Esophagus squamous epithelium (tissue), 5 donors: ENCODE data around the gene B3GNT7. TPM values are rescaled to one million over a fixed set of nuclear protein-coding genes. Genes with fewer than 3 reads are reported as not detected.

Experiments
- DNase-seq: peaks from one replicate; lab custom pipeline; 2025; lab: John Stamatoyannopoulos, UW
- H3K27ac ChIP-seq, 4 donors: fragments of 200-600 bp; sonication (generic); one replicate each; pipeline ENCODE4 v1.5.1; 2016 to 2019; ENCODE audit warnings: mild to moderate bottlenecking in 1 of 4
- H3K27me3 ChIP-seq, 4 donors: fragments of 200-600 bp; sonication (generic); 1 replicate in 3 of 4; 2 replicates in 1 of 4; pipeline versions ENCODE4 v1.5.1 to v1.6.0; 2017 to 2021; ENCODE audit warnings: antibody characterized with exemption in 1 of 4
- H3K36me3 ChIP-seq, 3 donors: fragments of 200-600 bp; sonication (generic); one replicate each; pipeline ENCODE4 v1.5.1; 2016 to 2019
- H3K4me1 ChIP-seq, 3 donors: fragments of 200-600 bp; sonication (generic); one replicate each; pipeline ENCODE4 v1.5.1; 2017 to 2019
- H3K4me3 ChIP-seq, 4 donors: fragments of 200-600 bp; sonication (generic); 1 replicate in 3 of 4; 2 replicates in 1 of 4; pipeline ENCODE4 v1.5.1; 2016 to 2019; ENCODE audit warnings: mild to moderate bottlenecking in 2 of 4, moderate library complexity in 1 of 4
- H3K9me3 ChIP-seq, 3 donors: fragments of 200-600 bp; sonication (generic); one replicate each; pipeline ENCODE4 v1.5.1; 2016 to 2019
- CTCF ChIP-seq, 6 experiments: fragments of 450-650 bp in 4 of 6; fragments of 200-600 bp in 2 of 6; sonication (generic) in 2 of 6; IDR thresholded peaks; one replicate each; pipeline ENCODE4 v1.5.1; 2016 to 2019; ENCODE audit warnings: antibody characterized with exemption in 6 of 6, mild to moderate bottlenecking in 4 of 6, moderate library complexity in 4 of 6
- POLR2A ChIP-seq, 4 donors: fragments of 450-650 bp; IDR thresholded peaks; one replicate each; pipeline ENCODE4 v1.6.1; 2017; ENCODE audit warnings: antibody characterized with exemption in 4 of 4, mild to moderate bottlenecking in 4 of 4, moderate library complexity in 3 of 4
- WGBS, 2 donors: methylation state at CpG; one replicate each; pipeline ENCODE4 v1.1.5; 2018; 5-methylcytosine and 5-hydroxymethylcytosine counted together
- intact Hi-C: fragments of 100-400 bp; cut with DNase I; formaldehyde crosslinking; loops from one replicate; pipeline ENCODE4 v1.15.0; 2022
- small RNA-seq, 4 donors: library from RNA; depleted of rRNA; stranded (forward); fragments of <200 nt; gene quantifications; one replicate each; pipeline ENCODE3, GENCODE V24; 2016
- total RNA-seq, 4 donors: library from RNA; depleted of rRNA; stranded (reverse); fragments of >200 nt; gene quantifications; one replicate each; pipeline ENCODE4 v1.1.0, GENCODE V29; 2016
- donor health status: DM: yes; HTN: yes; CAD: no.

Gene B3GNT7
- total RNA-seq, 4 donors from 2014 or later: 2.1 to 8.1 (median 5.2) TPM

- no peak for DNase-seq
- TF ChIP-seq POLR2A (IDR thresholded peaks at IDR 0.05) (no peak), CTCF (IDR thresholded peaks at IDR 0.05) (no peak)
- 88 to 92% methylated on average over 4 of the region's 4 CpGs for WGBS, 2 donors
- H3K4me3 ChIP-seq: no peak overlapping the region
- H3K36me3 ChIP-seq: no peaks in the 10 kb centered on the region
- peaks cover 0 to 20% (median 0%) of the 10 kb centered on the region in 3 donors for H3K9me3 ChIP-seq
- intact Hi-C loops: no loop called here
- no peaks in the 10 kb centered on the region for H3K4me1 ChIP-seq
- no peak overlapping the region for H3K27ac ChIP-seq
- H3K27me3 ChIP-seq: no peaks in the 10 kb centered on the region
Observed at GRCh38 chr2:231431606-231432005, 36.1 kb downstream of the B3GNT7 start.

DNA sequence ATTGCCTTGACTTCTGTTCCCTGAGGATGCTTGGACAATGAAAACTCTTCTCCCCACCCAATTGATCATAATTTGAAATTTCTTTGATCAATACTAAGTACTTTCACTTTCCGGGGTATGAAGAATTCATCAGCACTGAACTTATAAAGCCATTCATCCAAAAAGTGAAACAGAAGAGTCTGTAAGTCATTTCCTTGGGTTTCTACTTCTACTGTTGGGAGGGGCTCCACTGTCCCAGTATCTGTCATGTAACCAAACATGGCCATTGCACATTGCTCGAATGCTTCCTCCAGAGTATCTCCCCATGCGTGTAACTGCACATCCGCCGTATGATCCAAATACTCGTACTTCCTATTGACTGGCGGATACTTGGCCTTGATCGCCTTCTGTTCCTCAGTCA lies 38.5 kb downstream of the B3GNT7 start:
- intact Hi-C loops: no loop called here
- DNase-seq: no peak
- Histone ChIP-seq H3K4me3 (no peak overlapping the region), H3K27me3 (no peaks in the 10 kb centered on the region), H3K4me1 (no peaks in the 10 kb centered on the region), H3K9me3 (peaks cover 0 to 20% (median 0%) of the 10 kb centered on the region in 3 donors), H3K27ac (no peak overlapping the region), H3K36me3 (no peaks in the 10 kb centered on the region)
- TF ChIP-seq CTCF (IDR thresholded peaks at IDR 0.05): no peak
- TF ChIP-seq POLR2A (IDR thresholded peaks at IDR 0.05): no peak
- 69 to 79% methylated on average over 8 of the region's 8 CpGs for whole genome bisulfite sequencing, 2 donors

DNA sequence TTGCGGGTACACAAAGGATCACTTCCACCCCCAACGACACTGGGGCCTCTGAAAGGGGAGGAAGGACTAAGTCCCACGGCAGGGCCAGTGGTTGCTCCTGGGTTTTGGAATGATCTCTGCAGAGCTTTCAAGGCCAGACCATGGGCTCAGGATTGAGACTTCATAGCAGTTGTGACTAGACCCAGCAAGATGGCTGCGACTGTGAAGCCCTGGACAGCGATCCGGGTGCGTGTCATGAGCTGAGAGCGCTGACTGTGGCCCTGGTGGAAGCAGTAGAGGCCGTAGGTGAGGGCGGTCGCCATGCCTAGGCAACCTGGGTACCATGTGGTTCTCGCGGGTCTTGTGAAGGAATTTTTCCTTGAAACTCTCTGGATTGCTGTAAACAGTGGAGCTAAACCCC lies 41.4 kb downstream of the B3GNT7 start:
- intact Hi-C loops: no loop called here
- 86 to 91% methylated on average over 9 to 11 of the region's 13 CpGs for WGBS, 2 donors

DNA sequence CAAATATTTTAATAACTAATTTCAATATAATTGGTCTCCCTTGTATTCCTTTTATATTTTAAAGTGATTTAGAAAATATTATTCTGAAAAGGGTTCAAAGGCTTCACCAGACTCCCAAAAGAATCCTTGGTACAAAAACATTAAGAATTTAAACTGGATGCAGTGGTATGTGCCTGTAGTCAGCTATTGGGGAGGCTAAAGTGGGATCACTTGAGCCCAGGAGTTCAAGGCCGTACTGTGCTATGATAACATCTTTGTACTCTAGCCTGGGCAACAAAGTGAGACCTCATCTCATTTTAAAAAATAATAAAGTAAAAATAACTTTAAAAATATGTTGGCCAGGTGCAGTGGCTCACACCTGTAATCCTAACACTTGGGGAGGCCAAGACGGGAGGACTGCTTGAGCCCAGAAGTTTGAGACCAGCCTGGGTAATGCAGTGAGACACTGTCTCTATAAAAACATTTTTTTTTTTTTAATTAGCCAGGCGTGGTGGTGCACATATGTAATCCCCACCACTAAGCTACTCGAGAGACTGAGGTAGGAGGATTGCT lies 54.1 kb downstream of the B3GNT7 start:
- Histone ChIP-seq H3K27me3 (no peaks in the 10 kb centered on the region), H3K36me3 (peaks cover 7 to 22% (median 11%) of the 10 kb centered on the region in 3 donors), H3K4me3 (no peak overlapping the region), H3K27ac (no peak overlapping the region), H3K9me3 (no peaks in the 10 kb centered on the region), H3K4me1 (no peaks in the 10 kb centered on the region)
- intact Hi-C loops: loop anchor here (10.0 kb wide), 1 partner anchor 345 kb away; no protein-coding TSS in a partner anchor
- no peak for TF ChIP-seq POLR2A (IDR thresholded peaks at IDR 0.05)
- no peak for TF ChIP-seq CTCF (IDR thresholded peaks at IDR 0.05)
- 79 to 81% methylated on average over 4 of the region's 4 CpGs for WGBS, 2 donors
- no peak for DNase-seq

More for the DNA sequence above, 41.4 kb downstream of the B3GNT7 start:
- Histone ChIP-seq H3K36me3 (no peaks in the 10 kb centered on the region), H3K9me3 (peaks cover 0 to under 1% (median 0%) of the 10 kb centered on the region in 3 donors), H3K27ac (no peak overlapping the region), H3K4me1 (no peaks in the 10 kb centered on the region), H3K27me3 (no peaks in the 10 kb centered on the region), H3K4me3 (no peak overlapping the region)
- no peak for DNase-seq
- TF ChIP-seq POLR2A (IDR thresholded peaks at IDR 0.05) (no peak), CTCF (IDR thresholded peaks at IDR 0.05) (no peak)

GRCh38 chr2:231450548-231450989 lies 55.1 kb downstream of the B3GNT7 start:
- Histone ChIP-seq H3K36me3 (peaks cover 13 to 32% (median 19%) of the 10 kb centered on the region in 3 donors), H3K4me1 (no peaks in the 10 kb centered on the region), H3K27ac (no peak overlapping the region), H3K4me3 (no peak overlapping the region), H3K27me3 (no peaks in the 10 kb centered on the region), H3K9me3 (no peaks in the 10 kb centered on the region)
- 77 to 88% methylated on average over 4 of the region's 4 CpGs for WGBS, 2 donors
- intact Hi-C loops: loop anchor here (10.0 kb wide), 1 partner anchor 346 kb away; no protein-coding TSS in a partner anchor
- TF ChIP-seq CTCF (IDR thresholded peaks at IDR 0.05): no peak
- no peak for TF ChIP-seq POLR2A (IDR thresholded peaks at IDR 0.05)
- no peak for DNase-seq

Small RNA genes within 50 kb of the gene (small RNA-seq; reads per million reads assigned to genes)
- 0 reads per million in 4 donors for gene MIR4777

Other genes with a start within 250 kb of the B3GNT7 start
- gene ARMC9, start 197.1 kb upstream of the B3GNT7 start, total RNA-seq: 10 to 100 TPM in 1 of 4 donors, 1 to 10 TPM in 3; 2.1 to 13.9 (median 3.9) TPM
- gene NCL, start 68.8 kb downstream of the B3GNT7 start, total RNA-seq: 100 to 1,000 TPM; 104 to 220 (median 175) TPM
- gene NMUR1, start 134.7 kb downstream of the B3GNT7 start, total RNA-seq: 1 to 10 TPM in 1 of 4 donors, under 1 TPM in 1, not detected in 2; 0.15 to 1.5 TPM
- gene TEX44, start 197.2 kb downstream of the B3GNT7 start, total RNA-seq: not detected